HEK293 (cell line): ENCODE measurements around the gene OST4.
A peak's percentile ranks its signal among the peaks of the same experiment; 100 is the strongest.

ENCODE experiments used
- AEBP2 ChIP-seq: fragments of 450-650 bp; formaldehyde crosslinking; IDR thresholded peaks from 2 replicates; pipeline ENCODE4 v1.5.1; 2016; ENCODE audit warnings: missing biosample characterization, missing genetic modification characterization, borderline replicate concordance
- BCL11A ChIP-seq: fragments of 450-650 bp; formaldehyde crosslinking; IDR thresholded peaks from 2 replicates; pipeline ENCODE4 v1.5.1; 2016; ENCODE audit warnings: low read depth, missing biosample characterization, missing genetic modification characterization
- GLIS1 ChIP-seq: fragments of 450-650 bp; formaldehyde crosslinking; IDR thresholded peaks from 2 replicates; pipeline ENCODE4 v1.5.1; 2016; ENCODE audit warnings: missing biosample characterization, missing genetic modification characterization
- GLIS2 ChIP-seq: fragments of 450-650 bp; formaldehyde crosslinking; IDR thresholded peaks from 2 replicates; pipeline ENCODE4 v1.5.1; 2016; ENCODE audit warnings: missing biosample characterization, missing genetic modification characterization
- HIC1 ChIP-seq: fragments of 450-650 bp; formaldehyde crosslinking; IDR thresholded peaks from 2 replicates; pipeline ENCODE4 v1.5.1; 2016; ENCODE audit warnings: missing biosample characterization, missing genetic modification characterization
- KLF1 ChIP-seq: fragments of 450-650 bp; formaldehyde crosslinking; IDR thresholded peaks from 2 replicates; pipeline ENCODE4 v1.5.1; 2016; ENCODE audit warnings: missing biosample characterization, missing genetic modification characterization
- KLF16 ChIP-seq: fragments of 450-650 bp; formaldehyde crosslinking; IDR thresholded peaks from 2 replicates; pipeline ENCODE4 v1.5.1; 2017; ENCODE audit warnings: missing biosample characterization, missing genetic modification characterization
- PRDM10 ChIP-seq: fragments of 450-650 bp; formaldehyde crosslinking; IDR thresholded peaks from 2 replicates; pipeline ENCODE4 v1.5.1; 2016; ENCODE audit warnings: missing biosample characterization, missing genetic modification characterization
- TSHZ1 ChIP-seq: fragments of 450-650 bp; formaldehyde crosslinking; IDR thresholded peaks from 2 replicates; pipeline ENCODE4 v1.5.1; 2016; ENCODE audit warnings: missing biosample characterization, missing genetic modification characterization, borderline replicate concordance
- WT1 ChIP-seq: fragments of 450-650 bp; formaldehyde crosslinking; IDR thresholded peaks from 2 replicates; pipeline ENCODE4 v1.5.1; 2016; ENCODE audit warnings: missing biosample characterization, missing genetic modification characterization
- ZBTB6 ChIP-seq: fragments of 450-650 bp; formaldehyde crosslinking; IDR thresholded peaks from 2 replicates; pipeline ENCODE4 v1.5.1; 2017; ENCODE audit warnings: missing biosample characterization, missing genetic modification characterization
- ZBTB8A ChIP-seq: fragments of 450-650 bp; formaldehyde crosslinking; IDR thresholded peaks from 2 replicates; pipeline ENCODE4 v1.5.1; 2016; ENCODE audit warnings: missing biosample characterization, missing genetic modification characterization
- ZFHX2 ChIP-seq: fragments of 450-650 bp; formaldehyde crosslinking; conservative IDR thresholded peaks from 2 replicates; pipeline ENCODE4 v1.5.1; 2016; ENCODE audit warnings: missing biosample characterization, missing genetic modification characterization
- ZFP3 ChIP-seq: fragments of 450-650 bp; formaldehyde crosslinking; IDR thresholded peaks from 2 replicates; pipeline ENCODE4 v1.5.1; 2016; ENCODE audit warnings: low read depth, missing biosample characterization, missing genetic modification characterization
- ZNF223 ChIP-seq: fragments of 450-650 bp; formaldehyde crosslinking; IDR thresholded peaks from 2 replicates; pipeline ENCODE4 v1.5.1; 2016; ENCODE audit warnings: missing biosample characterization, missing genetic modification characterization
- ZNF335 ChIP-seq: fragments of 450-650 bp; formaldehyde crosslinking; conservative IDR thresholded peaks from 2 replicates; pipeline ENCODE4 v1.5.1; 2016; ENCODE audit warnings: missing biosample characterization, missing genetic modification characterization
- ZNF416 ChIP-seq: fragments of 450-650 bp; formaldehyde crosslinking; IDR thresholded peaks from 2 replicates; pipeline ENCODE4 v1.5.1; 2016; ENCODE audit warnings: missing biosample characterization, missing genetic modification characterization
- ZNF433 ChIP-seq: fragments of 450-650 bp; formaldehyde crosslinking; IDR thresholded peaks from 2 replicates; pipeline ENCODE4 v1.5.1; 2016; ENCODE audit warnings: missing biosample characterization, missing genetic modification characterization, low read depth
- ZNF549 ChIP-seq: fragments of 450-650 bp; IDR thresholded peaks from 2 replicates; pipeline ENCODE4 v1.5.1; 2018; ENCODE audit warnings: missing biosample characterization, missing genetic modification characterization, mild to moderate bottlenecking, inconsistent platforms, moderate library complexity
- ZNF558 ChIP-seq: fragments of 450-650 bp; formaldehyde crosslinking; IDR thresholded peaks from 2 replicates; pipeline ENCODE4 v1.5.1; 2016; ENCODE audit warnings: missing biosample characterization, missing genetic modification characterization
- ZNF560 ChIP-seq: fragments of 450-650 bp; formaldehyde crosslinking; IDR thresholded peaks from 2 replicates; pipeline ENCODE4 v1.5.1; 2017; ENCODE audit warnings: missing biosample characterization, missing genetic modification characterization, borderline replicate concordance
- ZNF585B ChIP-seq: fragments of 450-650 bp; formaldehyde crosslinking; IDR thresholded peaks from 2 replicates; pipeline ENCODE4 v1.5.1; 2016; ENCODE audit warnings: missing biosample characterization, missing genetic modification characterization
- ZNF610 ChIP-seq: fragments of 450-650 bp; formaldehyde crosslinking; IDR thresholded peaks from 2 replicates; pipeline ENCODE4 v1.5.1; 2016; ENCODE audit warnings: missing biosample characterization, missing genetic modification characterization, borderline replicate concordance
- ZNF645 ChIP-seq: fragments of 450-650 bp; formaldehyde crosslinking; IDR thresholded peaks from 2 replicates; pipeline ENCODE4; 2016; ENCODE audit warnings: missing biosample characterization, missing genetic modification characterization
- ZNF658 ChIP-seq: fragments of 450-650 bp; formaldehyde crosslinking; IDR thresholded peaks from 2 replicates; pipeline ENCODE4; 2016; ENCODE audit warnings: missing biosample characterization, missing genetic modification characterization
- ZNF792 ChIP-seq: fragments of 450-650 bp; formaldehyde crosslinking; IDR thresholded peaks from 2 replicates; pipeline ENCODE4 v1.5.1; 2016; ENCODE audit warnings: missing biosample characterization, missing genetic modification characterization
- ZSCAN16 ChIP-seq: fragments of 450-650 bp; formaldehyde crosslinking; IDR thresholded peaks from 2 replicates; pipeline ENCODE4 v1.5.1; 2016; ENCODE audit warnings: missing biosample characterization, missing genetic modification characterization

OST4 gene

GRCh38 chr2:27071990-27072830 lies 756 bp upstream of the OST4 start (continued):
- TF ChIP-seq HIC1 (tag by site-specific recombination) = no peak
- peak; percentile 39; the same call in 1 of the 2 replicates for TF ChIP-seq GLIS2 (tag by site-specific recombination)
- no peak for TF ChIP-seq ZNF645 (tag by site-specific recombination)
- no peak for TF ChIP-seq ZNF610 (tag by site-specific recombination)
- TF ChIP-seq ZNF585B (tag by site-specific recombination) = no peak
- TF ChIP-seq ZNF335 (tag by site-specific recombination) = peak; percentile 62
- TF ChIP-seq ZNF560 (tag by site-specific recombination) = no peak
- TF ChIP-seq ZBTB6 (tag by site-specific recombination) = no peak
- TF ChIP-seq ZFP3 = no peak
- no peak for TF ChIP-seq ZNF792
- no peak for TF ChIP-seq AEBP2 (tag by site-specific recombination)
- no peak for TF ChIP-seq KLF1 (tag by site-specific recombination)
- TF ChIP-seq TSHZ1 (tag by site-specific recombination) = no peak
- no peak for TF ChIP-seq WT1 (tag by site-specific recombination)
- TF ChIP-seq ZNF433 (tag by site-specific recombination) = no peak
- TF ChIP-seq ZNF416 (tag by site-specific recombination) = no peak
- no peak for TF ChIP-seq ZNF558 (tag by site-specific recombination)
- TF ChIP-seq KLF16 (tag by site-specific recombination) = no peak
- TF ChIP-seq ZNF658 (tag by site-specific recombination) = no peak
- TF ChIP-seq BCL11A (tag by site-specific recombination) = no peak
- TF ChIP-seq ZNF549 (tag by site-specific recombination) = no peak
- no peak for TF ChIP-seq ZSCAN16 (tag by site-specific recombination)
- peak; percentile 70 for TF ChIP-seq PRDM10 (tag by site-specific recombination)
- TF ChIP-seq ZNF223 (tag by site-specific recombination) = no peak
- TF ChIP-seq GLIS1 (tag by site-specific recombination) = peak; percentile 83
- TF ChIP-seq ZBTB8A (tag by site-specific recombination) = no peak
- TF ChIP-seq ZFHX2 (tag by site-specific recombination) = peak; percentile 78
